HCT116 (cell line): ENCODE results near the gene ARHGAP23. TPM values are rescaled to one million over a fixed set of nuclear protein-coding genes. Genes with fewer than 3 reads are reported as not detected.
"Not testable (repeated sequence)": the region's sequence is repeated elsewhere in the genome, so short reads cannot be mapped to it uniquely, and the experiment has no call there.

Experiments
- ATAC-seq: fragments of 200-7000 bp; cut with Tn5 transposase; 2 replicates; pipeline ENCODE4 v1.9.1; 2020; ENCODE audit warnings: mild to moderate bottlenecking, moderate library complexity
- BruUV-seq: library from RNA; stranded (reverse); fragments of 400-500 nt; replicated peaks from 2 replicates; lab custom pipeline; 2021; lab: Mats Ljungman, UMichigan
- CTCF ChIA-PET: fragments of 300-600 bp; sonication (Branson Sonifier 250); formaldehyde crosslinking; loops from one replicate; lab custom pipeline; 2021; ENCODE audit warnings: antibody characterized with exemption; lab: Charles Lee
- POLR2A ChIA-PET: fragments of 300-600, 350-600 bp; sonication (Branson Sonifier 250); formaldehyde crosslinking; loops from one replicate; lab custom pipeline; 2021; ENCODE audit warnings: antibody characterized with exemption; lab: Charles Lee
- RAD21 ChIA-PET, 2 experiments: fragments of 300-600 bp; sonication (Branson Sonifier 250); formaldehyde crosslinking; loops; one replicate each; lab custom pipeline; 2023; ENCODE audit warnings: low total read pairs in 2 of 2; ENCODE audit not compliant: uncharacterized antibody in 2 of 2, unreplicated experiment in 2 of 2, low non-redundant PET in 1 of 2; lab: Charles Lee
- DNase-seq: peaks from one replicate; pipeline ENCODE4 v3.0.0-alpha.2; 2010; ENCODE audit warnings: low read depth, low spot score
- H2AFZ ChIP-seq: fragments of 200-600 bp; shearing (Covaris generic), sonication (generic); 2 replicates; pipeline ENCODE4 v1.6.1; 2017; ENCODE audit warnings: low read depth, mixed run types, mixed read lengths, antibody characterized with exemption, low read length; ENCODE audit not compliant: poor library complexity, severe bottlenecking
- H3K27ac ChIP-seq: 2 replicates; pipeline ENCODE4 v1.5.1; 2012; ENCODE audit warnings: low read depth, low read length
- H3K27me3 ChIP-seq: fragments of 200-600 bp; sonication (generic); 2 replicates; pipeline ENCODE4 v1.6.1; 2016; ENCODE audit warnings: mixed run types, low read length, mixed read lengths; ENCODE audit not compliant: insufficient read depth
- H3K36me3 ChIP-seq, 2 experiments: fragments of 200-500 bp in 1 of 2; fragments of 200-600 bp in 1 of 2; sonication (Bioruptor generic) in 1 of 2; sonication (generic) in 1 of 2; 2 replicates each; pipeline versions ENCODE4 v1.5.1 to v1.6.1; 2014 to 2016; ENCODE audit warnings: low read length in 2 of 2, inconsistent platforms in 1 of 2, mixed read lengths in 1 of 2, mixed run types in 1 of 2; ENCODE audit not compliant: insufficient read depth in 2 of 2, control insufficient read depth in 1 of 2
- H3K4me1 ChIP-seq, 2 experiments: fragments of 200-600 bp in 1 of 2; sonication (generic) in 1 of 2; 2 replicates each; pipeline versions ENCODE4 v1.5.1 to v1.6.1; 2012 to 2017; ENCODE audit warnings: low read length in 2 of 2, inconsistent platforms in 1 of 2, mild to moderate bottlenecking in 1 of 2, mixed read lengths in 1 of 2, mixed run types in 1 of 2, moderate library complexity in 1 of 2; ENCODE audit not compliant: insufficient read depth in 2 of 2, control insufficient read depth in 1 of 2
- H3K4me2 ChIP-seq: fragments of 200-600 bp; sonication (generic); 2 replicates; pipeline ENCODE4 v1.6.1; 2017; ENCODE audit warnings: mixed run types, low read length, mixed read lengths
- H3K4me3 ChIP-seq, 2 experiments: fragments of 200-600 bp in 1 of 2; sonication (generic) in 1 of 2; replicated peaks in 1 of 2; 2 replicates each; pipeline ENCODE4 v1.5.1; 2011 to 2016; ENCODE audit warnings: low read length in 2 of 2, control low read depth in 1 of 2, low read depth in 1 of 2, mild to moderate bottlenecking in 1 of 2, mixed read lengths in 1 of 2, mixed run types in 1 of 2
- H3K79me2 ChIP-seq: fragments of 200-600 bp; sonication (generic); 2 replicates; pipeline ENCODE4 v1.6.1; 2017; ENCODE audit warnings: mild to moderate bottlenecking, mixed run types, low read length, moderate library complexity, mixed read lengths; ENCODE audit not compliant: insufficient read depth
- H3K9ac ChIP-seq: fragments of 200-600 bp; sonication (generic); 2 replicates; pipeline ENCODE4 v1.6.1; 2016; ENCODE audit warnings: low read length, mixed read lengths
- H3K9me2 ChIP-seq: fragments of 200-600 bp; sonication (generic), shearing (Covaris generic); 2 replicates; pipeline ENCODE4 v1.6.1; 2017; ENCODE audit warnings: mixed run types, mild to moderate bottlenecking, moderate library complexity; ENCODE audit not compliant: insufficient read depth
- H3K9me3 ChIP-seq, 2 experiments: fragments of 200-500 bp in 1 of 2; fragments of 200-600 bp in 1 of 2; sonication (Bioruptor generic) in 1 of 2; sonication (generic) in 1 of 2; 2 replicates each; pipeline ENCODE4 v1.6.1; 2014 to 2017; ENCODE audit warnings: low read length in 2 of 2, mixed read lengths in 2 of 2, inconsistent platforms in 1 of 2, low read depth in 1 of 2, mild to moderate bottlenecking in 1 of 2, mixed run types in 1 of 2, moderate library complexity in 1 of 2; ENCODE audit not compliant: control insufficient read depth in 1 of 2, insufficient read depth in 1 of 2
- H4K20me1 ChIP-seq: fragments of 200-600 bp; sonication (generic), shearing (Covaris generic); 2 replicates; pipeline ENCODE4 v1.6.1; 2017; ENCODE audit warnings: mixed run types, mild to moderate bottlenecking, moderate library complexity; ENCODE audit not compliant: insufficient read depth
- CEBPB ChIP-seq: IDR thresholded peaks from 2 replicates; pipeline ENCODE4 v1.6.1; 2012; ENCODE audit warnings: low read depth
- CTCF ChIP-seq, 3 experiments: fragments of 200-600 bp in 1 of 3; sonication (generic) in 1 of 3; IDR thresholded peaks in 2 of 3; conservative IDR thresholded peaks in 1 of 3; 2 replicates each; pipeline ENCODE4 v1.5.1; 2012 to 2017; ENCODE audit warnings: low read depth in 2 of 3, low read length in 2 of 3, antibody characterized with exemption in 1 of 3, borderline replicate concordance in 1 of 3, control low read depth in 1 of 3, mild to moderate bottlenecking in 1 of 3, mixed read lengths in 1 of 3, mixed run types in 1 of 3, moderate library complexity in 1 of 3; ENCODE audit not compliant: insufficient read depth in 1 of 3
- ELF1 ChIP-seq: IDR thresholded peaks from 2 replicates; pipeline ENCODE4 v1.6.1; 2012; ENCODE audit warnings: low read depth, borderline replicate concordance
- EZH2 ChIP-seq: fragments of 200-600 bp; sonication (generic); IDR thresholded peaks from 2 replicates; pipeline ENCODE4 v1.6.1; 2017; ENCODE audit warnings: antibody characterized with exemption, mixed run types
- POLR2AphosphoS5 ChIP-seq: IDR thresholded peaks from 2 replicates; pipeline ENCODE4 v1.6.1; 2011; ENCODE audit warnings: mild to moderate bottlenecking, low read depth, low read length, moderate library complexity
- intact Hi-C: fragments of 100-400 bp; cut with micrococcal nuclease; formaldehyde crosslinking; loops from 2 replicates; pipeline ENCODE4 v1.10.0; 2022
- total RNA-seq: library from RNA; stranded (reverse); gene quantifications from one replicate; pipeline ENCODE4 v1.2.1, GENCODE V29; 2021; ENCODE audit not compliant: unreplicated experiment

The ARHGAP23 gene
- total RNA-seq, 1 experiment from 2014 or later, result 41.0 TPM

GRCh38 chr17:38503286-38503913 is 75.1 kb downstream of the ARHGAP23 start:
- RAD21 ChIA-PET, CTCF ChIA-PET, BruUV-seq, H4K20me1 ChIP-seq, H3K9ac ChIP-seq, POLR2A ChIA-PET, H3K4me3 ChIP-seq, DNase-seq, H3K9me3 ChIP-seq, H2AFZ ChIP-seq, H3K79me2 ChIP-seq, H3K4me2 ChIP-seq, H3K27me3 ChIP-seq, ATAC-seq, intact Hi-C loops, H3K9me2 ChIP-seq, H3K27ac ChIP-seq, H3K36me3 ChIP-seq, H3K4me1 ChIP-seq: not testable (repeated sequence)

- TF ChIP-seq CEBPB (no peak), ELF1 (no peak), CTCF (IDR thresholded peaks at IDR 0.05 in 2 of 3, conservative IDR thresholded peaks at IDR 0.05 in 1 of 3; ENCODE audit: borderline replicate concordance in 1 of 3, insufficient read depth in 1 of 3, low read depth in 2 of 3, low read length in 2 of 3) (no peak), POLR2AphosphoS5 (no peak), EZH2 (no peak)
- DNase-seq (no peak), ATAC-seq (no peak)
- no peaks in the 10 kb centered on the region for H3K27me3 ChIP-seq
- no peak overlapping the region for H2AFZ ChIP-seq
- no peaks in the 10 kb centered on the region for H3K79me2 ChIP-seq
- no peaks in the 10 kb centered on the region for H3K9me3 ChIP-seq
- ChIA-PET POLR2A (no interaction called here), CTCF (no interaction called here), RAD21 (interaction anchor here in 1 of 2 experiments (0.6 kb wide), 1 partner anchor 52 kb away, joined by 4 read pairs; no protein-coding TSS in a partner anchor)
- H3K4me1 ChIP-seq, result peaks cover 0 to 7% of the 10 kb centered on the region in 2 experiments; a peak in 2 of 4 replicates
- no TSS peak for BruUV-seq
- no peaks in the 10 kb centered on the region for H4K20me1 ChIP-seq
- intact Hi-C loops, result no loop called here
- no peak overlapping the region for H3K9ac ChIP-seq
- H3K9me2 ChIP-seq, result no peaks in the 10 kb centered on the region
- H3K4me3 ChIP-seq, result no peak overlapping the region
- no peak overlapping the region for H3K4me2 ChIP-seq
- no peaks in the 10 kb centered on the region for H3K36me3 ChIP-seq
- no peak overlapping the region for H3K27ac ChIP-seq
Observed at GRCh38 chr17:38504216-38504615, 76.0 kb downstream of the ARHGAP23 start.
